ENCODE measurements around the gene DBX1. TPM values are rescaled to one million over a fixed set of nuclear protein-coding genes. Genes with fewer than 3 reads are reported as not detected.

DBX1 gene
- total and polyA plus RNA-seq, 2 experiments from 2014 or later, result not detected

- H3K27ac ChIP-seq (ENCODE audit: low read depth), result no peak overlapping the region
- TF ChIP-seq EZH2 (IDR thresholded peaks at IDR 0.05; ENCODE audit: low read depth, unreplicated experiment) (no peak), POLR2AphosphoS5 (IDR thresholded peaks at IDR 0.05; ENCODE audit: low read depth) (no peak), ETS1 (IDR thresholded peaks at IDR 0.05) (no peak), EZH2phosphoT487 (IDR thresholded peaks at IDR 0.05; ENCODE audit: unreplicated experiment) (no peak), ZNF331 (CRISPR knock-in tag; IDR thresholded peaks at IDR 0.05; ENCODE audit: low read depth) (no peak), JUNB (IDR thresholded peaks at IDR 0.05; ENCODE audit: unreplicated experiment) (no peak), STAT1 (IDR thresholded peaks at IDR 0.05; ENCODE audit: unreplicated experiment) (no peak), REST (IDR thresholded peaks at IDR 0.05; ENCODE audit: unreplicated experiment) (no peak), CTCF (conservative IDR thresholded peaks at IDR 0.05; ENCODE audit: low read depth in 2 of 2) (no peak), ZNF114 (CRISPR knock-in tag; IDR thresholded peaks at IDR 0.05) (0 out of 2 replicates have a peak, but pooled peaks have one; percentile 17), ZNF462 (CRISPR knock-in tag; IDR thresholded peaks at IDR 0.05) (0 out of 2 replicates have a peak, but pooled peaks have one; percentile 21), CREB1 (CRISPR knock-in tag; IDR thresholded peaks at IDR 0.05; ENCODE audit: low read depth) (no peak), NANOG (IDR thresholded peaks at IDR 0.05; ENCODE audit: borderline replicate concordance) (no peak)
- Mint-ChIP-seq H3K9me3 (no peaks in the 10 kb centered on the region; the same call in 2 of the 3 replicates), H3K4me1 (peaks cover 33% of the 10 kb centered on the region), H3K27ac (no peak overlapping the region), H3K36me3 (ENCODE audit: low read depth) (no peaks in the 10 kb centered on the region; the same call in 2 of the 3 replicates), H3K4me3 (no peak overlapping the region), H3K27me3 (ENCODE audit: insufficient read depth, low read depth, poor library complexity) (peaks cover 55% of the 10 kb centered on the region)
- no peaks in the 10 kb centered on the region for H3K9me2 ChIP-seq (ENCODE audit: insufficient read depth)
- H3K4me1 ChIP-seq (ENCODE audit: insufficient read depth), result peaks cover 40% of the 10 kb centered on the region
- ATAC-seq, result no peak; the same call in 2 of the 3 replicates
- no peaks in the 10 kb centered on the region; the same call in 1 of the 2 replicates for H3K36me3 ChIP-seq (ENCODE audit: insufficient read depth)
- no peaks in the 10 kb centered on the region for H3K79me2 ChIP-seq (replicated peaks; ENCODE audit: insufficient read depth)
- H3F3A ChIP-seq (replicated peaks; ENCODE audit: low read depth), result peaks cover 23% of the 10 kb centered on the region
- H3K4me2 ChIP-seq, result no peak overlapping the region
- H3K4me3 ChIP-seq, result no peak overlapping the region
- peaks cover 2% of the 10 kb centered on the region for H4K20me1 ChIP-seq (replicated peaks; ENCODE audit: insufficient read depth)
- no peak overlapping the region for H2AFZ ChIP-seq
- peak; percentile 72 for DNase-seq (ENCODE audit: low spot score)
- peaks cover 64% of the 10 kb centered on the region for H3K27me3 ChIP-seq (ENCODE audit: insufficient read depth)
Observed at GRCh38 chr11:20154381-20154780, 5.9 kb downstream of the DBX1 start.
